Activated CD8-positive, alpha-beta T cell treated with anti-CD3 and anti-CD28 coated beads for 36 hours (primary cell): ENCODE measurements around the gene DPP4. TPM values are rescaled to one million over a fixed set of nuclear protein-coding genes. Genes with fewer than 3 reads are reported as not detected.

Experiments used
- ATAC-seq: fragments of 200-7000 bp; cut with Tn5 transposase; one replicate; pipeline ENCODE4 v1.10.0; 2021; ENCODE audit warnings: mild to moderate bottlenecking, moderate library complexity
- CTCF ChIA-PET: fragments of 350-600 bp; sonication (Branson Sonifier 250); formaldehyde crosslinking; loops from one replicate; lab custom pipeline; 2021; ENCODE audit warnings: antibody characterized with exemption; lab: Charles Lee
- POLR2A ChIA-PET: fragments of 350-600 bp; sonication (Branson Sonifier 250); formaldehyde crosslinking; loops from one replicate; lab custom pipeline; 2021; ENCODE audit warnings: antibody characterized with exemption; lab: Charles Lee
- DNase-seq: peaks from one replicate; pipeline ENCODE4 v3.0.0-alpha.2; 2020
- H3K27ac Mint-ChIP-seq: one replicate; pipeline ENCODE4 v1.8.0; 2021; ENCODE audit warnings: mild to moderate bottlenecking, mixed read lengths
- H3K27me3 Mint-ChIP-seq: one replicate; pipeline ENCODE4 v1.8.0; 2021; ENCODE audit warnings: mixed read lengths
- H3K36me3 Mint-ChIP-seq: one replicate; pipeline ENCODE4 v1.8.0; 2021; ENCODE audit warnings: low read depth, mixed read lengths
- H3K4me1 Mint-ChIP-seq: one replicate; pipeline ENCODE4 v1.8.0; 2021; ENCODE audit warnings: low read depth, mixed read lengths
- H3K4me3 Mint-ChIP-seq: one replicate; pipeline ENCODE4 v1.8.0; 2021; ENCODE audit warnings: mild to moderate bottlenecking, moderate library complexity, mixed read lengths
- H3K9me3 Mint-ChIP-seq: one replicate; pipeline ENCODE4 v1.8.0; 2021; ENCODE audit warnings: mixed read lengths
- intact Hi-C: fragments of 100-400 bp; cut with micrococcal nuclease; formaldehyde crosslinking; loops from one replicate; pipeline ENCODE4 v1.10.0; 2022
- total RNA-seq, 2 experiments: library from RNA; stranded (reverse); gene quantifications; one replicate each; pipeline ENCODE4 v1.2.3, GENCODE V29; 2021
- TF ChIP-seq, protein P1 (sequence below): fragments of 200-600 bp; IDR thresholded peaks from one replicate; pipeline ENCODE4 v1.8.0; 2022; ENCODE audit warnings: antibody characterized with exemption, mild to moderate bottlenecking

Gene DPP4
- total RNA-seq, 2 experiments from 2014 or later, result 25.9 to 26.4 TPM

DNA sequence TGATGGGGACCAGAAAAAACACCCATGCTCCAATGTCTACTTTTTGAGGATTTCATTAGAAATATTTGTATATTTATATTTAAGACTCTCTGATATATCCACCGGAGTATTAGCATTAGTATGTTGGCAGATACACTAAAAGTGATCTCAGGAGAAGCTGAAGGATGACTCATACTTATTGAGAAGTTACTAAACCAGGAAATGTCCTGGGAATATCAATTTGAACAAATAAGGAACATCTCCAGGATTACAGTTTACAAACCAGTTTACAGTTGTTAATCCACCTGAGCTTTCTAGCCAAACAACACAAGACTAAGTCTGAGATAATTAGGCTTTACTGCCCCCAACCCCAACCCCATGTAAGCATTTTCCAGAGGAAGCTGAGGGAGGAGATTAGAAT, 16.1 kb upstream of the DPP4 start:
- H3K36me3 Mint-ChIP-seq, result no peaks in the 10 kb centered on the region
- peaks cover 15% of the 10 kb centered on the region for H3K4me1 Mint-ChIP-seq
- ATAC-seq (no peak), DNase-seq (no peak)
- H3K27ac Mint-ChIP-seq, result no peak overlapping the region
- H3K9me3 Mint-ChIP-seq, result no peaks in the 10 kb centered on the region
- ChIA-PET CTCF (interaction anchor here (1.1 kb wide), 1 partner anchor 13 kb away, joined by 3 read pairs; no protein-coding TSS in a partner anchor), POLR2A (no interaction called here)
- TF ChIP-seq, protein P1, sequence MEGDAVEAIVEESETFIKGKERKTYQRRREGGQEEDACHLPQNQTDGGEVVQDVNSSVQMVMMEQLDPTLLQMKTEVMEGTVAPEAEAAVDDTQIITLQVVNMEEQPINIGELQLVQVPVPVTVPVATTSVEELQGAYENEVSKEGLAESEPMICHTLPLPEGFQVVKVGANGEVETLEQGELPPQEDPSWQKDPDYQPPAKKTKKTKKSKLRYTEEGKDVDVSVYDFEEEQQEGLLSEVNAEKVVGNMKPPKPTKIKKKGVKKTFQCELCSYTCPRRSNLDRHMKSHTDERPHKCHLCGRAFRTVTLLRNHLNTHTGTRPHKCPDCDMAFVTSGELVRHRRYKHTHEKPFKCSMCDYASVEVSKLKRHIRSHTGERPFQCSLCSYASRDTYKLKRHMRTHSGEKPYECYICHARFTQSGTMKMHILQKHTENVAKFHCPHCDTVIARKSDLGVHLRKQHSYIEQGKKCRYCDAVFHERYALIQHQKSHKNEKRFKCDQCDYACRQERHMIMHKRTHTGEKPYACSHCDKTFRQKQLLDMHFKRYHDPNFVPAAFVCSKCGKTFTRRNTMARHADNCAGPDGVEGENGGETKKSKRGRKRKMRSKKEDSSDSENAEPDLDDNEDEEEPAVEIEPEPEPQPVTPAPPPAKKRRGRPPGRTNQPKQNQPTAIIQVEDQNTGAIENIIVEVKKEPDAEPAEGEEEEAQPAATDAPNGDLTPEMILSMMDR, result no peak
- no peaks in the 10 kb centered on the region for H3K27me3 Mint-ChIP-seq
- intact Hi-C loops, result no loop called here
- H3K4me3 Mint-ChIP-seq, result no peak overlapping the region

DNA sequence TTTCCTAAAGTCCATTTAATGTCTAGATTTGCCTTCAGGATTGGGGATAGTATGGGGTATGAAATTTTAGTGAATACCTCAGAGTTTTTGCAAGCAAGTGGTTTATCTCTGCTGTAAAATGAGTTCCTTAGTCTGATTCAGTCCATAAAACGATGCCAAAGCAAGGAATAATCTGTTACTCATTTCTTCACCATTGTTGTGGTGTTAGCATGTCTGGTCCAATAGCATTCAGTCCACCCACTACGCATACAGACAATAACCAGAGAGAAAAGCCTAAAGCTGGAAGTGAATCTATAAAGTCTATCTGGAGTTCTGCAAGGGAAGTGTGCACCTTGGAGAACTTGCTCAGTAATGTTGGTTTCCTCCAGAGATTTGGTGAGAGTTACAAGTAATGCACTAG, 12.9 kb upstream of the DPP4 start:
- intact Hi-C loops, result no loop called here
- Mint-ChIP-seq H3K4me3 (no peak overlapping the region), H3K9me3 (no peaks in the 10 kb centered on the region), H3K27ac (no peak overlapping the region), H3K4me1 (peaks cover 5% of the 10 kb centered on the region), H3K36me3 (no peaks in the 10 kb centered on the region), H3K27me3 (no peaks in the 10 kb centered on the region)
- CTCF ChIA-PET, result no interaction called here
- ATAC-seq (no peak), DNase-seq (no peak)
- TF ChIP-seq, protein P1, result no peak
- POLR2A ChIA-PET, result no interaction called here

- Mint-ChIP-seq H3K4me1 (no peaks in the 10 kb centered on the region), H3K27me3 (no peaks in the 10 kb centered on the region), H3K4me3 (no peak overlapping the region), H3K9me3 (no peaks in the 10 kb centered on the region), H3K36me3 (no peaks in the 10 kb centered on the region), H3K27ac (no peak overlapping the region)
- POLR2A ChIA-PET, result interaction anchor here (0.6 to 1.3 kb wide), 2 partner anchors 13 to 105 kb away, joined by 3 read pairs; no protein-coding TSS in a partner anchor
- intact Hi-C loops, result no loop called here
- DNase-seq, result no peak
- TF ChIP-seq, protein P1, result no peak
- ATAC-seq, result no peak
- CTCF ChIA-PET, result interaction anchor here (1.0 kb wide), 1 partner anchor 23 kb away, joined by 3 read pairs; no protein-coding TSS in a partner anchor
Observed at GRCh38 chr2:162085090-162085891, 11.3 kb upstream of the DPP4 start.

DNA sequence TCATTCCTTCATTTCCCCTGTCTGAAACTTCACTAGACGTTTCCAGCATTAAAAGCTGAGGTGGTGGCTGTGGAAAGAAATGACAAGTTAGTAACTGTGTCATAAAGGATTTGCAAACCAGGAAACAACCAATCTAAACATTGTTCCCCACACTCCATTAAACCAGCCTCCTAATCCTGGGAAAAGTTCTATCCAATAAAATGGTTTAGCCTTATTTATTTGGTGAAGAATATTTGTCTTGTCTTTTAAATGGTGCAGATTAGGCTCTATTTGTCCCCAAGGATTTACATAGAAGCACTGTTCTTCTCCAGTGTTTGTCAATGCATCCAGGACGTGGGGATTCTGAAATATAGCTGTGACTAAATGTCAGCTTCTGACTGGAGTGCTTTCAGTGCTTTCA, 10.5 kb upstream of the DPP4 start:
- intact Hi-C loops, result no loop called here
- Mint-ChIP-seq H3K9me3 (peaks cover 6% of the 10 kb centered on the region), H3K4me3 (no peak overlapping the region), H3K27me3 (no peaks in the 10 kb centered on the region), H3K36me3 (peaks cover 3% of the 10 kb centered on the region), H3K27ac (no peak overlapping the region), H3K4me1 (no peaks in the 10 kb centered on the region)
- DNase-seq, result no peak
- ChIA-PET POLR2A (no interaction called here), CTCF (interaction anchor here (1.0 kb wide), 1 partner anchor 22 kb away, joined by 3 read pairs; no protein-coding TSS in a partner anchor)
- TF ChIP-seq, protein P1, result no peak
- no peak for ATAC-seq

DNA sequence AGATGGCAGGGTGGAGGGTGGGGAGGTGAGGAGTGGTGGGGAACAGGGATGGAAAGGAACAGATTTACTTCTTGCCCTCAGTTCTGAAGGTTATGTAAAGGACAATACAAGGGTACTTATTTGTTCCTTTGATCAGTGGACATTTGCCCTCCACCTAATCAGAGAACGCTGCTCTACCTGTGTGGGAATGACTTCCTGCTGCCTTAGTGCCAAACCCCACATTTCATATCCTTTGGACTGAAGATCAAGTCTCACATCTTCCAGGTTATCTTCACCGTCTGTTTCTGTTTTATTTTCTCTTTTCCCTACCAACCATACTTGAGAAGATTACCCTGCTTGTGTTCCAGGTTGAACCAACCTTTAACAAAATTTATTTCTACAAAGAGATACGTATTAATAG, 8.7 kb upstream of the DPP4 start:
- DNase-seq, result no peak
- H3K27me3 Mint-ChIP-seq, result no peaks in the 10 kb centered on the region
- TF ChIP-seq, protein P1, result no peak
- ChIA-PET CTCF (interaction anchor here (1.0 to 1.6 kb wide), 3 partner anchors 71 to 217 kb away, joined by 3 read pairs; no protein-coding TSS in a partner anchor), POLR2A (no interaction called here)
- H3K4me3 Mint-ChIP-seq, result no peak overlapping the region
- no peaks in the 10 kb centered on the region for H3K4me1 Mint-ChIP-seq
- intact Hi-C loops, result no loop called here
- ATAC-seq, result no peak
- peaks cover 15% of the 10 kb centered on the region for H3K36me3 Mint-ChIP-seq
- H3K9me3 Mint-ChIP-seq, result peaks cover 21% of the 10 kb centered on the region
- H3K27ac Mint-ChIP-seq, result no peak overlapping the region
